HG02852 (cell line): ENCODE data around the gene WHRN.

Experiments
- ATAC-seq: cut with Tn5 transposase; IDR thresholded peaks from one replicate; pipeline ENCODE4 v1.9.1; 2021; ENCODE audit warnings: mild to moderate bottlenecking, moderate library complexity; ENCODE audit not compliant: unreplicated experiment

The WHRN gene

GRCh38 chr9:114515528-114515927, 10.3 kb upstream of the WHRN start:
- ATAC-seq, result no peak

- no peak for ATAC-seq
These were observed 8.6 kb upstream of the WHRN start for GRCh38 chr9:114513959-114514267.

- ATAC-seq, result no peak
These were observed 8.0 kb upstream of the WHRN start for GRCh38 chr9:114513055-114513958.

- ATAC-seq, result no peak
These were observed 7.0 kb upstream of the WHRN start for GRCh38 chr9:114511978-114512874.

DNA sequence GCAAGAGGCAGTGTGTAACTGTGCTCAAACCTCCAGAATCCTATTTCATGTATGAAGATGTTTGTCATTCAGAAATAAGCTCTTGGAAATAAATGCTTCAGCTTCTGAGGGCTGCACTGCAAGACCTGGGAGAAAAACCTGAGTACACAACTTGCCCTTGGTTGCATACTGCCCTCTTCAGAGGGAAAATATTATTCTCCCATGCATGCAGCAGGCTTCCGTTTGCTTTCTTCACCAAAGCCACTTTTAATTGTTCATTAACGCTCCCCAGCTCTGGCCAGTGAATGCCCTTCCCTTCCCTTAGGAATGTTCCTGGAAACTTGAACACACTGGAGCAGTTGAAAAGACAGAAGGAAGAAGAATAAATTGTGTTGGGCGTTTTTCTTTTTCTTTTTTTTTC, 2.5 kb upstream of the WHRN start:
- no peak for ATAC-seq

DNA sequence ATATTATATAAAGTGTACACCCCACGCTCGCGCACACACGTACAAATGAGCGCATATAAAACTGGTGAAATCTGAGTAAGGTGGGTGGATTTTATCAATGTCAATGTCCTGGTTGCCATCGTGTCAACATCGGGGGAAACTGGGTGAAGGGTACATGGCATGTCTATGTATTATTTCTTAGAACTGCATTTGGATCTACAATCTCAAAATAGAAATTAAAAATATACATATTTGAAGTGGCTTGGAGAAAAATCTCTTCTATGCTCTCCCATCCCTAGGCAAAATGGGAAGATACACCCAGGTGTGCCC, 763 bp upstream of the WHRN start:
- ATAC-seq, result no peak

DNA sequence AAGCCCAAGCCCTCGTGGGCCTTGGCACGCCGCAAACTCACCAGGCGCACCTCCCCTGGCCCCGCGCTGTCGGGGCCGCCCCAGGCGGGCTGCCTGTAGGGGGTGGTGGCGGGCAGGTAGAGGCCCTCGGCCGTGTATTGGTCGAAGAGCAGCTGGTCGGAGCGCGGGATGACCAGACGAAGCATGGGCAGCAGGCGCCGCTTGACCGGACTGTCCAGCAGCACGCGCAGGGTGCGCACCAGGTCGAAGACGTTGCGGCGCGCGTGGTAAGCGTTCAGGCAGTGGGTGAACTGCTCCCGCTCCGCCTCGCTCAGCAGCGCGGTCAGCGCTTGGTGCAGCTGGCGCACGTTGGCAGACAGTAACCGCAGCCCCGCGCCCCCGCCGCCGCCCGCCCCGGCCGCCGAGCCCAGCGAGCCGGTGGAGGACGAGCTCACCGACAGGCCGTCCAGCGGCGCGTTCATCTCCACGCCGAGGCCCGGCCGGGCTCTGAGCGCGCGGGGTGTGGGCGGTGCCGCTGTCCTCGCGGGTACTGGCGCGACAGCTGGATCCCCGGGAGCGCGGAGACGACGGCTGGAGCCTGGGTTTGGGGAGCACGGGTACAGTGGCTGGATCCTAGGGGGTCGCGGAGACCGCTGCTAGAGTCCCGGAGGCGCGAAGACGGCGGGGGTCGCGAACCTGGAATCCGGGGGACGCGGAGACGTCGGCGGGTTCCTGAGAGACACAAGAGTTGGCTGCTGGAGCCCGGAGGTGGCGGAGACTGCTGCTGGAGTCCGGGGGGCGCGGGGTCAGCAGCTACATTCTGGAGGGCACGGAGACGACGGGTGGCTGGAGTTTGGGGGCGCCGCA, 709 bp downstream of the WHRN start:
- no peak for ATAC-seq

- ATAC-seq, result no peak
These were observed 1.5 kb downstream of the WHRN start for GRCh38 chr9:114503522-114504340.

- no peak for ATAC-seq
These were observed 2.3 kb downstream of the WHRN start for GRCh38 chr9:114503009-114503408.

GRCh38 chr9:114501796-114502682, 3.2 kb downstream of the WHRN start:
- ATAC-seq, result no peak

DNA sequence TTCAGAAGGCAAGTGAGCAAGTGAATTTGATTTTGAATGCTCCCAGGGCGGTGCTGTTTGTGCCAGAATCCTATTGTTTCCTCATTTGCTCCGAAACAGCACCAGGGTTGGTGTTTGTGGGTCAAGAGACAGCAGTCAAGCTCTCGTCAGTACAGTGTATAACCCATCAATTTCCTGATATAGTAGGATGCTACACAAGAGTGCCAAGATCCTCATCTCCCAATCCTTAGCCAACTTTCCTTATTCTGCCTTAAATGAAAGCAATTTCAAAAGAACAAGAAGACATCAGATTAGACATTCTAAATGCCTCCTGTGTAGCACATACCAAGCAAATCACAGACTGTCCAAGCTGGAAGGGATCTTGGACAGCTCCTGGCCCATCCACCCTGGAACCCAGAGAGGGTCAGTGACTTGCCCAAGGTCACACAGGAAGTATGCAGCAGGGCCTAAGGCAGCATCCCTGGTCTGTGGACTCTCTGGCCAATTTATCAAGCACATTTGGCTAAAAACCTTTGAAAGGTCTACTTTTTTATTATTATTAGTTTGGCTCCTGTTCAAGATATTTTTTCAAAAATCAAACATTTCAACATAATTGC, 4.5 kb downstream of the WHRN start:
- ATAC-seq, result no peak

- ATAC-seq, result no peak
These were observed 5.2 kb downstream of the WHRN start for GRCh38 chr9:114499941-114500696.

DNA sequence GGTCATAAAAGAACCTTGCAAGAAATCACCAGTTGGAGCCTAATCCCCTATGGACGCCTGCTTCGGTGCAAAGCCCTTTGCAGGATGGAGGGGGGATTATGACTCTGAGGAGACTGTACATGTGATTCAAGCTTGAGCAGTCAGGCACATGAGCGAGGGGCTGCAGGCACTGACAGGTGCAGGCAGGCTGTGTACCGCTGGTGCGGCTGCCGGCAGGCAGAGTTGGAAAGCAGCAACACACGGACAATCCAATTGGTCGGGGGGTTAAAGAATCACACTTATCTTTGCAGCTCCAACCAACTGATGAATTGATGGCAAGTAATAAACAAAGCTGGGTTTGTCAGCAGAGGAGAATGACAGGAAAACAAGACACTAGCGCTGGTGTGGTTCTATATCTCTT, 5.7 kb downstream of the WHRN start:
- ATAC-seq, result no peak

GRCh38 chr9:114497727-114498382, 7.4 kb downstream of the WHRN start:
- ATAC-seq, result no peak

DNA sequence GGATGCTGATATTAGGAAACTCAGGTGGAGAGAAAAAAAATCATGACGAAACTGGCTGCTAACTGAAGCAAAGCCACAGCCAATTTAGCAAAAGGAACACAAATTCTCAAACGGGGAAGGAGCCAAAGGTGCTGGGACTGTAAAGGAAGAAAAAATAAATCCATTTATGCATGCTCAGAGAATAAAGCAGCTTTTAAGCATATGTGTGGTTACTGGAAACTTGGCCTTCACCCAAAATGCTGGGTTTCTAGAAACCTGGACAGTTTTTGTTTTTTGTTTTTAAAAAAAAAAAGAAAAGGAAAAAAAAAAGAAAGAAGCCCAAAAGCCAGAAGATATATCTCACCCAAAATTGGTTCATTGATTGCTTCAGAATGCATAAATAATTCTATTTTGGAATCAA, 8.0 kb downstream of the WHRN start:
- no peak for ATAC-seq

- no peak for ATAC-seq
These were observed 9.3 kb downstream of the WHRN start for GRCh38 chr9:114496011-114496410.

DNA sequence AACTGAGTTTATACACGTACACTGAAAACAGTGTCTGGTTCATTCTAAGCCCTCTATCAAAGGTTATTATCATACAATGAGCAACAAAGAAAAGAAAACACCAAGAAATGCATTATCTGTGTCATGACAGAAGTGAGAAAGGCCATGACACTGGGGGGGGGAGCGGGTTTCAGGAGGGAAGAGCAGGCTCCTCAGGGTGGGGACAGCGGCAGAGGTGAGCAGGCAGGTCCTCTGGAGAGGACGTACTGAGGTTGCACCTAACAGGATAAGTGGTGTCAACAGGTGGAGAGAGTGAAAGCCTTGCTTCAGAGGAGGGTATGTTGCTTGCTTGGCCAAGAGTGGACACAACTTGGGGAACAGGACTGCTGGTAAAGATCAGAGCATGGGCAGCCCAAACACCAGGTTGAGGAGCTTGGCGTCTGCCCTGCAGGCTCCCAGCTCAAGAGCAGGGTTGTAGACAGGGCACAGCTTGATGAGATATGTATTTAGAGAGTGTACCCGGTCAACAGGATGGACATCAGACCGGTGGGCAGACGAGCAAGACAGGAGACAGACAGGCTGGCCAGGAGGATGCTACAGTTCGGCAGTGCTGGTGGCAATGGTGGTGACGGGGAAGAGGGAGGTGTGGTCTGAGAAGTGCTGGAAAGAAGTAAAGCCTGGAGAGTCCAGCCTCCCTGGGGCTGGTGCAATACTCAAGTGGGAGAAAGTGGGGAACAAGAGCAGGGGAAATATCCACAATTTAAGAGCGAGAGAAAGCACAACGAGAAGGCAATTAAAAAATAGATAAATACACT, 10.3 kb downstream of the WHRN start:
- no peak for ATAC-seq
